ENCODE results near the gene MAGOHB.

- TF ChIP-seq CTCF (conservative IDR thresholded peaks at IDR 0.05; ENCODE audit: low read depth, low read length), result no peak
- TF ChIP-seq EZH2 (IDR thresholded peaks at IDR 0.05; ENCODE audit: low read length, unreplicated experiment), result no peak
- TF ChIP-seq EZH2phosphoT487 (IDR thresholded peaks at IDR 0.05; ENCODE audit: borderline replicate concordance, low read length), result no peak
Measured at GRCh38 chr12:10557329-10557728, 56.1 kb downstream of the MAGOHB start.
